ENCODE data around the gene LRRC3C. TPM values are rescaled to one million over a fixed set of nuclear protein-coding genes. Genes with fewer than 3 reads are reported as not detected.

The LRRC3C gene
- total RNA-seq, 2 donors from 2014 or later = not detected

DNA sequence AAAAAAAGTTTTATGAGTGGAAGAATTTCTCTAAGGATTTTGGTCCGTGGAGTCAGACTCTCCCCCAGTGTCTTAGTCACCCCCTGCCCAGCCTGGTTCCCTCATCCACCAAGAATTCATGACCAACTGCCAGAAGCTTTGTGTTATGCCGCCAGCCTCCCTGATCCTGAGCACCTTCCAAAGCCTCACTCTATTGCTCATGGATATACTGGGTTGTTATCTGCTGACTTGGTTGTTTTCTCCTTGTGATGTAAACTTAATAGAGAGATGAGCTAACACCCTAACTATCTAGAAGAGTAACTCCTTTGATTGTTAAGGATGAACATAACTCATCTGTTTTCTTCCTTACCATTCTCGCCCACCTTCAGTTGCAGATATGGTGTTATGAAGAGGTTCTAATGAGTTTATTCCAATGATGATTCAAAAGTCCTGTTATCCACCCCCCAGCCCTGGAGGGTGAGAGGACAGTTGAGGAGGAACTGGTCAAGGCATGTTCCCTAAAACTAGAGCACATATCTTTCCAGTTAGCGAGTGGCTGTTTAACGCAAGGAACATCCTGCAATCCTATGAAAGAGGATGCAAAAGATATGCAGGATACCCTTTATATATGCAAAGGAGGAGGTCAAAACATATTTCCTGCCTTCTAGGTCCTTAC lies 51.6 kb downstream of the LRRC3C start:
- peaks cover 16 to 33% of the 10 kb centered on the region in 2 donors for H3K4me1 ChIP-seq (ENCODE audit: control insufficient read depth in 1 of 2, low read depth in 2 of 2)
- peaks cover under 1% of the 10 kb centered on the region for H3K36me3 ChIP-seq
- TF ChIP-seq, protein P1, sequence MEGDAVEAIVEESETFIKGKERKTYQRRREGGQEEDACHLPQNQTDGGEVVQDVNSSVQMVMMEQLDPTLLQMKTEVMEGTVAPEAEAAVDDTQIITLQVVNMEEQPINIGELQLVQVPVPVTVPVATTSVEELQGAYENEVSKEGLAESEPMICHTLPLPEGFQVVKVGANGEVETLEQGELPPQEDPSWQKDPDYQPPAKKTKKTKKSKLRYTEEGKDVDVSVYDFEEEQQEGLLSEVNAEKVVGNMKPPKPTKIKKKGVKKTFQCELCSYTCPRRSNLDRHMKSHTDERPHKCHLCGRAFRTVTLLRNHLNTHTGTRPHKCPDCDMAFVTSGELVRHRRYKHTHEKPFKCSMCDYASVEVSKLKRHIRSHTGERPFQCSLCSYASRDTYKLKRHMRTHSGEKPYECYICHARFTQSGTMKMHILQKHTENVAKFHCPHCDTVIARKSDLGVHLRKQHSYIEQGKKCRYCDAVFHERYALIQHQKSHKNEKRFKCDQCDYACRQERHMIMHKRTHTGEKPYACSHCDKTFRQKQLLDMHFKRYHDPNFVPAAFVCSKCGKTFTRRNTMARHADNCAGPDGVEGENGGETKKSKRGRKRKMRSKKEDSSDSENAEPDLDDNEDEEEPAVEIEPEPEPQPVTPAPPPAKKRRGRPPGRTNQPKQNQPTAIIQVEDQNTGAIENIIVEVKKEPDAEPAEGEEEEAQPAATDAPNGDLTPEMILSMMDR (IDR thresholded peaks at IDR 0.05) = no peak
- no peaks in the 10 kb centered on the region for H3K27me3 ChIP-seq (replicated peaks; ENCODE audit: insufficient read depth)
- ATAC-seq (ENCODE audit: insufficient number of reproducible peaks, low FRiP score, low read depth) (peak; percentile 35), DNase-seq (ENCODE audit: low spot score) (no peak)
- H3K9me3 ChIP-seq = no peaks in the 10 kb centered on the region
- H3K27ac ChIP-seq = no peak overlapping the region
- H3K4me3 ChIP-seq = no peak overlapping the region

DNA sequence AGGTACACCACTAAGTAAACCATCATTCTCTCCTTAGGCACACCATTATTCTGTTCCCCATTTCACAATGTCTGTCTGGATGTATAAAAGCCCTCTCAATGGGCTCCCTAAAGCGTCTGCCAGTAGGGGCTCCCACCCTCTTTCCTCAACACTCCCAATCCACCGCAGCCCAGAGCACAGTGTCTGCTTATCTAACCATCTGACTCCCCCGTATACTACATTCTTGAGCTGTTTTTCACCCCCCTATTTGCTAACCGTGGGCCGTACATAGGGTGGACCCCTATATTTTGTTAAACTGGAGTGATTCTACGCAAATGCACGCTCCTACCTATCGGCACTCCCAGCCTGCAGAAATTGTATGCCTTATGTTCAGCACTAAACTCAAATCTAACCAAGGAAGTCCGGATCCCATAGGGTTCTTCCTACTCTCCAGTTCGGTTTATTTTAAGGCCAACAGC lies 52.4 kb downstream of the LRRC3C start:
- H3K4me1 ChIP-seq (ENCODE audit: control insufficient read depth in 1 of 2, low read depth in 2 of 2) = peaks cover 16 to 33% of the 10 kb centered on the region in 2 donors
- peaks cover 8% of the 10 kb centered on the region for H3K36me3 ChIP-seq
- ATAC-seq (ENCODE audit: insufficient number of reproducible peaks, low FRiP score, low read depth) = peak; percentile 8
- no peak for DNase-seq (ENCODE audit: low spot score)
- TF ChIP-seq, protein P1 (IDR thresholded peaks at IDR 0.05) = no peak
- peak overlapping the region; percentile 97 for H3K4me3 ChIP-seq
- H3K27ac ChIP-seq = peak overlapping the region in 1 of 2 donors; percentile 90
- no peaks in the 10 kb centered on the region for H3K9me3 ChIP-seq
- H3K27me3 ChIP-seq (replicated peaks; ENCODE audit: insufficient read depth) = no peaks in the 10 kb centered on the region

DNA sequence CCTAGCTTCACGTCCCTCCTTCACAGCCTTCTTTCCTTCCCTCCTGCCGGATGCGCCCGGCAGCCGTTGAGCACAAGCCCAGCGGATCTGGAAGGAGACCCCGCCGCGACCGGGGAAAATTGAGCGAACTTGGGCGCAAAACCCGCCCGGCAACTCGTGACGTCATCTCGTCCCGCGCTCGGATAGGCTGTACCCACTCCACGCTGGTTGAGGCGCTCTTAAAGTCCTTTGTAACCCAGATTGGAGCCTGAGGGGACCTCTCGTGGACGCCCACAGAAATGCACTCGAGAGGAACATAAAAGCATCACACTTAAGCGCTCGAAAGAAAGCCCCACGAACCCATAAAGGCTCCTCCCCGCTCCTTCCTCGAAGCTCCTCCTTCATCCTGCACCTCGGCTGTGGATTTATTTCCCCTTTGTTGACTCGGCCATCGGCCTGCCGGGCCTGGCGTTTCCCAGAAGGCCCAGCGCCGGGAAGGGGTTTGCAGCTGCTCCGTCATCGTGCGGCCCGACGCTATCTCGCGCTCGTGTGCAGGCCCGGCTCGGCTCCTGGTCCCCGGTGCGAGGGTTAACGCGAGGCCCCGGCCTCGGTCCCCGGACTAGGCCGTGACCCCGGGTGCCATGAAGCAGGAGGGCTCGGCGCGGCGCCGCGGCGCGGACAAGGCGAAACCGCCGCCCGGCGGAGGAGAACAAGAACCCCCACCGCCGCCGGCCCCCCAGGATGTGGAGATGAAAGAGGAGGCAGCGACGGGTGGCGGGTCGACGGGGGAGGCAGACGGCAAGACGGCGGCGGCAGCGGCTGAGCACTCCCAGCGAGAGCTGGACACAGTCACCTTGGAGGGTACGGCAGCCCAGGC lies 53.0 kb downstream of the LRRC3C start, which contains the start of gene PSMD3:
TSS of gene PSMD3 (plus strand) at position 457 of the 856 bp plus-strand sequence. CDS start at position 621, 164 bp downstream.
- Histone ChIP-seq H3K27me3 (replicated peaks; ENCODE audit: insufficient read depth) (no peaks in the 10 kb centered on the region), H3K27ac (peak within 1 kb of the TSS; percentile 88 to 90), H3K4me3 (peak within 1 kb of the TSS; percentile 97), H3K4me1 (ENCODE audit: control insufficient read depth in 1 of 2, low read depth in 2 of 2) (peaks cover 16 to 33% of the 10 kb centered on the region in 2 donors), H3K9me3 (no peaks in the 10 kb centered on the region), H3K36me3 (peaks cover 15% of the 10 kb centered on the region)
- TF ChIP-seq, protein P1 (IDR thresholded peaks at IDR 0.05) = peak; percentile 84
- ATAC-seq (ENCODE audit: insufficient number of reproducible peaks, low FRiP score, low read depth) (peak; percentile 97), DNase-seq (ENCODE audit: low spot score) (peak; percentile 98)

DNA sequence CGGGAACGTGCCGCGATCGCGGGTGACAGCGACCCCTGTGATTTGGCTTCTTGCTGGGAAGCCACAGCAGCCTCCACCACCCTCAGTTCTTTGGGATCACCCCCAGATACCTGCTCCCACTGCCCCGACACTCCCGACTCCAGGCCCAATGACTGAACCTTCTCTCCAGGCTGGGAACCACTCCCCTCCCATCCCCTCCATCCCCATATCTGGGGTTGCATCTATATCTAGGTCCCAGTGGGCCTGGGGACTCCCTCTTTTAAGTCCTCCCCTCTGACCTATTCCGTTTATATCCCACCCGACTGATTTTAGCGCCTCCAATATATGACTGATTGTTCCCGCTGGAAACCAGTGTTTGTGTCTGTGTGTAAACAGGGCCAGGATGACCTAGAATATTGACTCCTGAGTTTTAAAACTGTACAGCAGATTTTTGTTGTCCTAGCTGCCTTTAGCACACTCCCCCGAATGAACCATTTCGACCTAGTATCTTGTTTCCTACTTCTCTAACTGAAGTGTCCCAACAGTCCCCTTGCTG lies 53.7 kb downstream of the LRRC3C start:
- no peak for ATAC-seq (ENCODE audit: insufficient number of reproducible peaks, low FRiP score, low read depth)
- Histone ChIP-seq H3K4me1 (ENCODE audit: control insufficient read depth in 1 of 2, low read depth in 2 of 2) (peaks cover 16 to 33% of the 10 kb centered on the region in 2 donors), H3K27me3 (replicated peaks; ENCODE audit: insufficient read depth) (no peaks in the 10 kb centered on the region), H3K9me3 (no peaks in the 10 kb centered on the region), H3K36me3 (peaks cover 21% of the 10 kb centered on the region), H3K27ac (peak overlapping the region; percentile 88 to 90), H3K4me3 (peak overlapping the region; percentile 97)
- TF ChIP-seq, protein P1 (IDR thresholded peaks at IDR 0.05) = no peak
- no peak for DNase-seq (ENCODE audit: low spot score)

All from thoracic aorta (tissue), 2 donors.